MG63 (cell line): ENCODE measurements around the gene LIPG. TPM values are rescaled to one million over a fixed set of nuclear protein-coding genes. Genes with fewer than 3 reads are reported as not detected.

ENCODE experiments used
- DNase-seq: peaks from one replicate; pipeline ENCODE4 v3.0.0-alpha.2; 2020
- H3K27me3 ChIP-seq: fragments of 250-450 bp; sonication (Bioruptor Pico); 2 replicates; pipeline ENCODE4 v1.5.1; 2020; ENCODE audit warnings: mild to moderate bottlenecking, moderate library complexity
- H3K36me3 ChIP-seq: fragments of 250-450 bp; sonication (Bioruptor Pico); 2 replicates; pipeline ENCODE4 v1.5.1; 2020; ENCODE audit warnings: mild to moderate bottlenecking, moderate library complexity
- H3K4me3 ChIP-seq: fragments of 250-450 bp; sonication (Bioruptor Pico); 2 replicates; pipeline ENCODE4 v1.5.1; 2020; ENCODE audit warnings: mild to moderate bottlenecking, moderate library complexity
- H3K9me3 ChIP-seq: fragments of 250-450 bp; sonication (Bioruptor Pico); 2 replicates; pipeline ENCODE4 v1.5.1; 2020; ENCODE audit warnings: mild to moderate bottlenecking, moderate library complexity
- total RNA-seq: library from RNA; depleted of rRNA; stranded (reverse); fragments of >200 nt; shearing (Covaris generic); gene quantifications from 2 replicates; pipeline ENCODE4 v1.2.3, GENCODE V29; 2014; ENCODE audit warnings: low replicate concordance; rRNA removed

Gene LIPG
- total RNA-seq, 1 experiment from 2014 or later: not detected

DNA sequence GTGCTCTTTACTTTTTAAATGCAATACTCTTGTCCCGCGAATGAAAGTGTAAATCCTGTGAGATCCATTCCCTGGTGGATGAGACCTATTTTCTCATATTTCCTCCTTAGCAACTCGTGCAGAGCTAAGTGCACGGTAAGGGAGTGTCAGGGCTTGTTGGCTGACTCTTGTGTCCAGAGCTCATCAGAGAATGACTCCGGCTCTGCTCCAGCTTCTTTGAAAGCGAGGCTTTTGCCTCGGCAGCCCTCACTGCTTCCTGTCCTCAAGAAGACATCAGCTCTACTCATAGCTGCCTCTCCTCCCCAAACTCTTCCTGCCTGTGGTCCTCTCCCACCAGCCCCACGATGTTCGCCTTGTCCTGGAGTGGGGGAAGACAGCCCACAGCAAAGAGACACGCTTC lies 70.7 kb downstream of the LIPG start:
- H3K36me3 ChIP-seq: no peaks in the 10 kb centered on the region
- no peak for DNase-seq
- H3K27me3 ChIP-seq: no peaks in the 10 kb centered on the region
- no peak overlapping the region for H3K4me3 ChIP-seq
- H3K9me3 ChIP-seq: no peaks in the 10 kb centered on the region

- Histone ChIP-seq H3K4me3 (no peak overlapping the region), H3K27me3 (no peaks in the 10 kb centered on the region), H3K36me3 (no peaks in the 10 kb centered on the region), H3K9me3 (no peaks in the 10 kb centered on the region)
- no peak for DNase-seq
Measured at GRCh38 chr18:49638209-49638785, 76.4 kb downstream of the LIPG start.

- no peak for DNase-seq
- Histone ChIP-seq H3K27me3 (no peaks in the 10 kb centered on the region), H3K4me3 (no peak overlapping the region), H3K9me3 (no peaks in the 10 kb centered on the region), H3K36me3 (no peaks in the 10 kb centered on the region)
Measured at GRCh38 chr18:49638891-49639557, 77.2 kb downstream of the LIPG start.

- Histone ChIP-seq H3K4me3 (no peak overlapping the region), H3K9me3 (no peaks in the 10 kb centered on the region), H3K36me3 (no peaks in the 10 kb centered on the region), H3K27me3 (no peaks in the 10 kb centered on the region)
- DNase-seq: no peak
Measured at GRCh38 chr18:49639643-49640391, 78.0 kb downstream of the LIPG start.

DNA sequence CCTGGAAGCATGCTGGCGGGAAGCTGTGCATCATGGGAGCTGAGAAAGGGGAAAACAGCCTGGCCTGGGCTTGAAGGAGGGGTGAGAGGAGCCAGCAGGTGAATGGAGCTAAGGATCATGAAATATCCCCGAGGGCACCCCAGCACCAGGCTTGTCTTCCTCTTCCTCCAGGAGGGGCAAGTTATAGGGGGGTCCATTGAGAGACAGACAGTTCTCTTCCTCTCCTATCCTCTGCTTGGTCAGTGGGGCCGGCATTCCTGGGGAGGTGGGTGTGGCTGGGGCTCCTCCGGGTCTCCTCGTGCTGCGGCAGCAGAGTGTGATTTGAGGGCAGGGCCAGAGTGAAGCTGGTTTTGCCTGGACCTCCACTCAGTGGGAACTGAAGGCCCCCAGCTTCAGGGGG lies 78.9 kb downstream of the LIPG start:
- Histone ChIP-seq H3K9me3 (no peaks in the 10 kb centered on the region), H3K27me3 (no peaks in the 10 kb centered on the region), H3K4me3 (no peak overlapping the region), H3K36me3 (no peaks in the 10 kb centered on the region)
- DNase-seq: no peak

DNA sequence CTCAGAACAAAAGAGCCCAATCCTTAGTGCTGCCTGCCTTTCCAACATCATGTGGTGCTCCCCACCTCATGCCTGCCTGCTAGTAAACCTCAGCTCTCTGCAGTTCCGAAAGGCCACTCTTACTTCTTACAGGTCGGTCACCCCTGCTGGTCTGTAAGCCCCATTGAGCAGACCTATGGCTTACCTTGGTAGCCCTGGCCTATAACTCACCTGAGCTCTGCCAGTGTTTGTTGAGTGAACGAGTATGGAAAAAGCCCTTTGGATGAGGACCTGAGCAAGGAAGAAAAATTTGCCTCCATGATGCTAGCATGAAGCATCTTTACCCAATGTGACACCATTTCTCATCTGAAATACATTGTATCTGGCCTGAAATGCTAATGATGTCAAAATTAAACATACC lies 83.3 kb downstream of the LIPG start:
- DNase-seq: no peak
- no peaks in the 10 kb centered on the region for H3K36me3 ChIP-seq
- H3K4me3 ChIP-seq: no peak overlapping the region
- no peaks in the 10 kb centered on the region for H3K9me3 ChIP-seq
- H3K27me3 ChIP-seq: no peaks in the 10 kb centered on the region

- H3K9me3 ChIP-seq: no peaks in the 10 kb centered on the region
- no peaks in the 10 kb centered on the region for H3K36me3 ChIP-seq
- no peak overlapping the region for H3K4me3 ChIP-seq
- peak; percentile 78 for DNase-seq
- no peaks in the 10 kb centered on the region for H3K27me3 ChIP-seq
Measured at GRCh38 chr18:49645841-49646351, 84.0 kb downstream of the LIPG start.

GRCh38 chr18:49646873-49647272 lies 85.0 kb downstream of the LIPG start:
- no peak overlapping the region for H3K4me3 ChIP-seq
- DNase-seq: no peak
- H3K9me3 ChIP-seq: no peaks in the 10 kb centered on the region
- no peaks in the 10 kb centered on the region for H3K27me3 ChIP-seq
- no peaks in the 10 kb centered on the region for H3K36me3 ChIP-seq

GRCh38 chr18:49647496-49648168 lies 85.8 kb downstream of the LIPG start:
- DNase-seq: peak; percentile 61
- no peaks in the 10 kb centered on the region for H3K36me3 ChIP-seq
- H3K27me3 ChIP-seq: no peaks in the 10 kb centered on the region
- H3K9me3 ChIP-seq: no peaks in the 10 kb centered on the region
- no peak overlapping the region for H3K4me3 ChIP-seq

DNA sequence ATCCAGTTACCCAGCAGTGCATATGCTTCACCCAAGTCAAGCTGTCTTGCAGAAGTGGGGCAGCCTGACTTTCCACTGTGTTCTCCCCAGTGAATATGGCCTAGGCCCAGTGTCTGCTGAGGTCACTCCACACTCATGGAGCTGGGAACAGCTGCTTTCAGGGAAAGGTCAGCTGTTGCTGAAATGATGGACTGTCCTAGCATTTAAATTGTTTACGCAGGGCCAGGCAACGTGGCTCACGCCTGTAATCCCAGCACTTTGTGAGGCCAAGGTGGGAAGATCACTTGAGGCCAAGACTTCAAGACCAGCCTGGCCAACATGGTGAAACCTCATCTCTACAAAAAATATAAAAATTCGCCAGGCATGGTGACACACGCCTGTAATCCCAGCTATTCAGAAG lies 86.5 kb downstream of the LIPG start:
- H3K36me3 ChIP-seq: no peaks in the 10 kb centered on the region
- no peaks in the 10 kb centered on the region for H3K9me3 ChIP-seq
- DNase-seq: peak; percentile 58
- no peak overlapping the region for H3K4me3 ChIP-seq
- H3K27me3 ChIP-seq: no peaks in the 10 kb centered on the region

Other genes starting within 250 kb of the LIPG start
- gene DYM, start 101.4 kb upstream of the LIPG start, total RNA-seq: 31.9 and 118 TPM in 2 replicates
- gene C18orf32, start 74.8 kb upstream of the LIPG start, total RNA-seq: 38.0 and 54.8 TPM in 2 replicates
- gene RPL17, start 69.6 kb upstream of the LIPG start, total RNA-seq: 2,521 and 2,540 TPM in 2 replicates